Esophagus muscularis mucosa (tissue), 4 donors: ENCODE results near the gene RIMS1. TPM values are rescaled to one million over a fixed set of nuclear protein-coding genes. Genes with fewer than 3 reads are reported as not detected.
A peak's percentile ranks its signal among the peaks of the same experiment; 100 is the strongest.

Experiments used
- DNase-seq: peaks from one replicate; pipeline ENCODE4 v3.0.0-alpha.2; 2017; ENCODE audit errors: extremely low spot score
- H3K27ac ChIP-seq, 4 donors: fragments of 200-600 bp; sonication (generic); replicated peaks in 1 of 4; 1 replicate in 3 of 4; 2 replicates in 1 of 4; pipeline ENCODE4 v1.5.1; 2016 to 2019; ENCODE audit warnings: mild to moderate bottlenecking in 1 of 4
- H3K27me3 ChIP-seq, 4 donors: fragments of 200-600 bp; sonication (generic); one replicate each; pipeline versions ENCODE4 v1.5.1 to v1.6.0; 2016 to 2019
- H3K36me3 ChIP-seq, 4 donors: fragments of 200-600 bp; sonication (generic); one replicate each; pipeline ENCODE4 v1.5.1; 2016 to 2019
- H3K4me1 ChIP-seq, 4 donors: fragments of 200-600 bp; sonication (generic); one replicate each; pipeline ENCODE4 v1.5.1; 2016 to 2019
- H3K4me3 ChIP-seq, 4 donors: fragments of 200-600 bp; sonication (generic); 1 replicate in 2 of 4; 2 replicates in 2 of 4; pipeline ENCODE4 v1.5.1; 2016 to 2019; ENCODE audit warnings: mild to moderate bottlenecking in 4 of 4, moderate library complexity in 1 of 4
- H3K9me3 ChIP-seq, 4 donors: fragments of 200-600 bp; sonication (generic); 1 replicate in 3 of 4; 2 replicates in 1 of 4; pipeline ENCODE4 v1.5.1; 2016 to 2019
- EP300 ChIP-seq: sonication (generic); formaldehyde crosslinking; IDR thresholded peaks from one replicate; pipeline ENCODE4 v1.6.1; 2017; ENCODE audit warnings: antibody characterized with exemption
- POLR2A ChIP-seq: fragments of 450-650 bp; IDR thresholded peaks from one replicate; pipeline ENCODE4 v1.6.1; 2017; ENCODE audit warnings: antibody characterized with exemption, moderate library complexity, mild to moderate bottlenecking, low read depth
- POLR2AphosphoS5 ChIP-seq, 2 donors: sonication (generic); formaldehyde crosslinking; IDR thresholded peaks; one replicate each; pipeline ENCODE4 v1.6.1; 2017; ENCODE audit warnings: antibody characterized with exemption in 2 of 2
- WGBS: methylation state at CpG from one replicate; pipeline ENCODE4 v1.1.5; 2018; 5-methylcytosine and 5-hydroxymethylcytosine counted together
- intact Hi-C: fragments of 100-400 bp; cut with DNase I; formaldehyde crosslinking; loops from one replicate; pipeline ENCODE4 v1.15.1; 2023
- total RNA-seq, 4 donors: library from RNA; depleted of rRNA; stranded (reverse); fragments of >200 nt; gene quantifications; one replicate each; pipeline versions ENCODE4 v1.1.0 to v1.2.1, GENCODE V29; 2016
- TF ChIP-seq, protein P1 (sequence below), 3 experiments: fragments of 200-600 bp in 2 of 3; fragments of 450-650 bp in 1 of 3; sonication (generic) in 2 of 3; IDR thresholded peaks; one replicate each; pipeline ENCODE4 v1.5.1; 2017 to 2019; ENCODE audit warnings: antibody characterized with exemption in 3 of 3, mild to moderate bottlenecking in 2 of 3, moderate library complexity in 1 of 3

RIMS1 gene
- total RNA-seq, 4 donors from 2014 or later = 35.4 to 88.6 (median 54.0) TPM

DNA sequence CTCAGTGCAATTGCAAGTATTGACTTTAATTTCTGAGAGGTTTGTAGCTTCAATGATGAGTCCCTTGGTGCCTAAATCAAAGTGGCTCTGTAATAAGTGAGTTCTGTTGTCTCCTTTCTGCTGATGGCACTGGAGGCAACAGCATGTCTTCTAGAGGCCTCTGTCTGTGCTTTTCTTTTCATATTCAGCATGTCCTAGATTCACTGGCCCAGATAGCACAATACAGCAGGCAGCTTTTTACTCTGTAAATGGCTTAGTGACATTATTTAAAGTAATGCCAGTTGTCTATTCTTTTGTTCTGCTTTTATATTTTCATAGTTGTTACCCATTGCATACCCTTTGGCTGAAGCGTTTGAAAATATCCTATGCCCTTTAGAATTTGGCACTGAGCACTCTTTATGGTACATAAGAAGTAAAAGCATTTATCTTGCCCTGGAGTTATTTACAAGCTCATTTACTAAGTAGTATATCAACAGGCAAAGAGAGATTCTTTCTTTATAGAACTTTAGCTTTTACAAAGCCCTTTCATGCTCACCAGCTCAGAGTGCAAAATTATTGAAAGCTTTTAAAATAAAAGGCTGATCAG is 464.0 kb downstream of the RIMS1 start:
- no peaks in the 10 kb centered on the region for H3K9me3 ChIP-seq
- DNase-seq = no peak
- H3K27me3 ChIP-seq = no peaks in the 10 kb centered on the region
- TF ChIP-seq, protein P1, sequence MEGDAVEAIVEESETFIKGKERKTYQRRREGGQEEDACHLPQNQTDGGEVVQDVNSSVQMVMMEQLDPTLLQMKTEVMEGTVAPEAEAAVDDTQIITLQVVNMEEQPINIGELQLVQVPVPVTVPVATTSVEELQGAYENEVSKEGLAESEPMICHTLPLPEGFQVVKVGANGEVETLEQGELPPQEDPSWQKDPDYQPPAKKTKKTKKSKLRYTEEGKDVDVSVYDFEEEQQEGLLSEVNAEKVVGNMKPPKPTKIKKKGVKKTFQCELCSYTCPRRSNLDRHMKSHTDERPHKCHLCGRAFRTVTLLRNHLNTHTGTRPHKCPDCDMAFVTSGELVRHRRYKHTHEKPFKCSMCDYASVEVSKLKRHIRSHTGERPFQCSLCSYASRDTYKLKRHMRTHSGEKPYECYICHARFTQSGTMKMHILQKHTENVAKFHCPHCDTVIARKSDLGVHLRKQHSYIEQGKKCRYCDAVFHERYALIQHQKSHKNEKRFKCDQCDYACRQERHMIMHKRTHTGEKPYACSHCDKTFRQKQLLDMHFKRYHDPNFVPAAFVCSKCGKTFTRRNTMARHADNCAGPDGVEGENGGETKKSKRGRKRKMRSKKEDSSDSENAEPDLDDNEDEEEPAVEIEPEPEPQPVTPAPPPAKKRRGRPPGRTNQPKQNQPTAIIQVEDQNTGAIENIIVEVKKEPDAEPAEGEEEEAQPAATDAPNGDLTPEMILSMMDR (IDR thresholded peaks at IDR 0.05) = no peak
- TF ChIP-seq POLR2A = no peak
- TF ChIP-seq EP300 = no peak
- no peak for TF ChIP-seq POLR2AphosphoS5 (IDR thresholded peaks at IDR 0.05)
- no peaks in the 10 kb centered on the region for H3K36me3 ChIP-seq
- intact Hi-C loops = no loop called here
- 69% methylated on average over 1 of the region's 1 CpG for WGBS
- no peak overlapping the region for H3K27ac ChIP-seq
- H3K4me3 ChIP-seq = no peak overlapping the region
- H3K4me1 ChIP-seq = peaks cover 0 to 38% (median 22%) of the 10 kb centered on the region in 4 donors

DNA sequence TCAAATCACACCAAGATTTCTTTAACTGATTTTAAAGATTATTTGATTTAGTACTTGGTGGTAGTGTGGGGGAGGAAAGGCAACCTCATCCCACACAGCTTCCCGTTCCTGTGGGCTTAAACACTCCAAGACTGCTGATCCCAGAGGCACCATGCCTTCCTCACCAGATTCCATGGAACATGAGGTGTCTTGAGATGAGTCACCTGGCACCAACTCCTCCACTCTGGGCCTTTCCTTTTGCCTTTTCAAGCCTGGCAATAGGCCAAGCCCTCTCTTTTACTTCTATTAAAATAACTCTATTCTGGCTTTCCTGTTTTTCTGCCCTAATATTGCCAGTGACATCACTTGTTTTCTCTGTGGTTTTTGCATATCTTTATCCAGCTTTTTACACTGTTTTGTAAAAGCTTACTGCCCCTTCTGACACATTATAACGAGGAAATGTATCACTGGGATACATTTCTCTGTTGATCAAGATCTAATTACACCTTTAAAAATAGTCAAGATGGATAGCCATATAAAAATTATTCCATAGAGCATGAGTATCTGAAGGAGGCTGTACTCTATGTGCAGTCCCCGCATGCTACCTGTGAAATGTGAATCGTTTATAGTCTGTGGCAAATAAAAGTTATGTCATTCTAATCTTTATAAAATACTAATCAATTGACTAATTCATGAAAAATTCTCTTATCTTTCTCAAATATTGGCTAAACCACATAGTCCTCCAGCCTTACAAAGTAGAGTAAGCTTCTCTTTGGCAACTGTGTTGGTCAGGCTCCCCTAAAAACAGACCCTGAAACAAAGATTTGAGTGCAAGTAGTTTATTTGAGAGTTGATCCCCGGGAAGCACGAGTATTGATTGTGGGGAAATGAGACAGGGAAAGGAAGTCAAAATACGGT is 477.7 kb downstream of the RIMS1 start:
- intact Hi-C loops = no loop called here
- peak in 1 of 2 donors; percentile 28 for TF ChIP-seq POLR2AphosphoS5 (IDR thresholded peaks at IDR 0.05)
- TF ChIP-seq, protein P1 (IDR thresholded peaks at IDR 0.05) = no peak
- TF ChIP-seq POLR2A = no peak
- TF ChIP-seq EP300 = no peak
- Histone ChIP-seq H3K4me1 (peaks cover 0 to 31% (median 18%) of the 10 kb centered on the region in 4 donors), H3K27me3 (no peaks in the 10 kb centered on the region), H3K9me3 (no peaks in the 10 kb centered on the region), H3K27ac (peak overlapping the region in 2 of 4 donors; percentile 19 to 70), H3K36me3 (no peaks in the 10 kb centered on the region), H3K4me3 (no peak overlapping the region)
- WGBS = 78% methylated on average over 7 of the region's 7 CpGs
- no peak for DNase-seq

DNA sequence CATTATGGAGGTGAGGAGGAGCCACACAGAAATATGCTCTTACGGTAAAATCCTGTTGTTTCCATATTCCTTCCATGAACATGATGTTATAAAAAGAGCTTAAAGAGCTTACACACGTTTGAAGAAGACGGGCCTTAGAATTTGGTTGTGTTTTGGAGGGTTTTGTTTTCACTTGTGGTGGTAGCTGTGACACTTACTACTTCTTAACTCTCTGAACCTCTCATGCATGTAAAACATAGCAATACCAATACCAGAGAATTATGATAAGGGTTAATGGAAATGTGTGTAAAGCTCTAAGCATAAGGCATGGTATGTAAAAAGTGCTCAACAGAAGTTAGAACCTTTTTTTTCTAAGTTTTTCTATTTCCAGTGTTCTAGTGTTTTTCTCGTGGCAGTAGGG is 479.4 kb downstream of the RIMS1 start:
- Histone ChIP-seq H3K4me3 (peak overlapping the region in 2 of 4 donors; percentile 36 to 37), H3K27me3 (no peaks in the 10 kb centered on the region), H3K9me3 (no peaks in the 10 kb centered on the region), H3K36me3 (no peaks in the 10 kb centered on the region), H3K4me1 (peaks cover 0 to 31% (median 18%) of the 10 kb centered on the region in 4 donors), H3K27ac (peak overlapping the region in 2 of 4 donors; percentile 61 to 70)
- intact Hi-C loops = no loop called here
- WGBS = 56% methylated on average over 4 of the region's 4 CpGs
- TF ChIP-seq POLR2A (no peak), EP300 (no peak), POLR2AphosphoS5 (IDR thresholded peaks at IDR 0.05) (no peak)
- TF ChIP-seq, protein P1 (IDR thresholded peaks at IDR 0.05) = no peak
- no peak for DNase-seq

DNA sequence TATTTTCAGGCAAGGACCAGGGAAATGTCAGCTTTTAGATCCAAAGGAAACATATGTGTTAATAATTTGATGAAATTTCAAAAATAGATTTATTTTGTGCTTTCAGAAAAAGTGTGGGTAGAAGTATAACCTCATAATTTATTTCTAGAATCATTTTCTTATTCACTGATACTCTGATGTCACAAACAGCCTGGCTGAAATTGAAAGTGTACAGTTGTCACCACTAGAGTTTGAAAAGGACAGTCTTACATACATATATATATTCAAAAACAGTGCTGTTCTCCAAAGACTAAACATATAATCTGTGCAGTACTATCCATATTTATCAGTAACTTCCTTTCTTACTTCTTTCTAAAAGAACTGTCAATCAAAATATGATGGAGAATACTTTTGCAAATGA is 481.1 kb downstream of the RIMS1 start:
- Histone ChIP-seq H3K4me3 (peak overlapping the region; percentile 15 to 37 (median 28)), H3K9me3 (no peaks in the 10 kb centered on the region), H3K4me1 (peaks cover 0 to 44% (median 20%) of the 10 kb centered on the region in 4 donors), H3K27ac (peak overlapping the region in 2 of 4 donors; percentile 13 to 70), H3K27me3 (no peaks in the 10 kb centered on the region), H3K36me3 (no peaks in the 10 kb centered on the region)
- intact Hi-C loops = no loop called here
- TF ChIP-seq POLR2A (no peak), EP300 (no peak), POLR2AphosphoS5 (IDR thresholded peaks at IDR 0.05) (no peak)
- TF ChIP-seq, protein P1 (IDR thresholded peaks at IDR 0.05) = no peak
- DNase-seq = no peak
